Esophagus squamous epithelium (tissue), 5 donors: ENCODE measurements around the gene GGNBP2. TPM values are rescaled to one million over a fixed set of nuclear protein-coding genes. Genes with fewer than 3 reads are reported as not detected.

Experiments
- DNase-seq: peaks from one replicate; lab custom pipeline; 2025; lab: John Stamatoyannopoulos, UW
- H3K27ac ChIP-seq, 4 donors: fragments of 200-600 bp; sonication (generic); one replicate each; pipeline ENCODE4 v1.5.1; 2016 to 2019; ENCODE audit warnings: mild to moderate bottlenecking in 1 of 4
- H3K27me3 ChIP-seq, 4 donors: fragments of 200-600 bp; sonication (generic); 1 replicate in 3 of 4; 2 replicates in 1 of 4; pipeline versions ENCODE4 v1.5.1 to v1.6.0; 2017 to 2021; ENCODE audit warnings: antibody characterized with exemption in 1 of 4
- H3K36me3 ChIP-seq, 3 donors: fragments of 200-600 bp; sonication (generic); one replicate each; pipeline ENCODE4 v1.5.1; 2016 to 2019
- H3K4me1 ChIP-seq, 3 donors: fragments of 200-600 bp; sonication (generic); one replicate each; pipeline ENCODE4 v1.5.1; 2017 to 2019
- H3K4me3 ChIP-seq, 4 donors: fragments of 200-600 bp; sonication (generic); 1 replicate in 3 of 4; 2 replicates in 1 of 4; pipeline ENCODE4 v1.5.1; 2016 to 2019; ENCODE audit warnings: mild to moderate bottlenecking in 2 of 4, moderate library complexity in 1 of 4
- H3K9me3 ChIP-seq, 3 donors: fragments of 200-600 bp; sonication (generic); one replicate each; pipeline ENCODE4 v1.5.1; 2016 to 2019
- CTCF ChIP-seq, 6 experiments: fragments of 450-650 bp in 4 of 6; fragments of 200-600 bp in 2 of 6; sonication (generic) in 2 of 6; IDR thresholded peaks; one replicate each; pipeline ENCODE4 v1.5.1; 2016 to 2019; ENCODE audit warnings: antibody characterized with exemption in 6 of 6, mild to moderate bottlenecking in 4 of 6, moderate library complexity in 4 of 6
- POLR2A ChIP-seq, 4 donors: fragments of 450-650 bp; IDR thresholded peaks; one replicate each; pipeline ENCODE4 v1.6.1; 2017; ENCODE audit warnings: antibody characterized with exemption in 4 of 4, mild to moderate bottlenecking in 4 of 4, moderate library complexity in 3 of 4
- WGBS, 2 donors: methylation state at CpG; one replicate each; pipeline ENCODE4 v1.1.5; 2018; 5-methylcytosine and 5-hydroxymethylcytosine counted together
- intact Hi-C: fragments of 100-400 bp; cut with DNase I; formaldehyde crosslinking; loops from one replicate; pipeline ENCODE4 v1.15.0; 2022
- total RNA-seq, 4 donors: library from RNA; depleted of rRNA; stranded (reverse); fragments of >200 nt; gene quantifications; one replicate each; pipeline ENCODE4 v1.1.0, GENCODE V29; 2016
- donor health status: DM: yes; HTN: yes; CAD: no.

GGNBP2 gene
- total RNA-seq, 4 donors from 2014 or later: 32.8 to 59.3 (median 46.3) TPM

GRCh38 chr17:36498560-36499300 lies 46.0 kb upstream of the GGNBP2 start:
- no peak for TF ChIP-seq POLR2A (IDR thresholded peaks at IDR 0.05)
- TF ChIP-seq CTCF (IDR thresholded peaks at IDR 0.05): no peak
- Histone ChIP-seq H3K27me3 (no peaks in the 10 kb centered on the region), H3K27ac (no peak overlapping the region), H3K9me3 (no peaks in the 10 kb centered on the region), H3K4me3 (no peak overlapping the region), H3K4me1 (no peaks in the 10 kb centered on the region), H3K36me3 (peaks cover 9 to 99% (median 34%) of the 10 kb centered on the region in 3 donors)
- WGBS, 2 donors: 80 to 83% methylated on average over 6 to 7 of the region's 7 CpGs
- DNase-seq: no peak
- intact Hi-C loops: no loop called here

- Histone ChIP-seq H3K27ac (no peak overlapping the region), H3K27me3 (no peaks in the 10 kb centered on the region), H3K9me3 (no peaks in the 10 kb centered on the region), H3K4me1 (no peaks in the 10 kb centered on the region), H3K4me3 (no peak overlapping the region), H3K36me3 (peaks cover 12 to 99% (median 37%) of the 10 kb centered on the region in 3 donors)
- 81 to 91% methylated on average over 9 of the region's 15 CpGs for WGBS, 2 donors
- TF ChIP-seq CTCF (IDR thresholded peaks at IDR 0.05) (no peak), POLR2A (IDR thresholded peaks at IDR 0.05) (no peak)
- no peak for DNase-seq
- intact Hi-C loops: no loop called here
These were observed 43.9 kb upstream of the GGNBP2 start for GRCh38 chr17:36500745-36501225.

GRCh38 chr17:36501351-36501750 lies 43.4 kb upstream of the GGNBP2 start:
- intact Hi-C loops: no loop called here
- DNase-seq: no peak
- no peak overlapping the region for H3K27ac ChIP-seq
- 92 to 93% methylated on average over 3 of the region's 3 CpGs for WGBS, 2 donors
- no peaks in the 10 kb centered on the region for H3K4me1 ChIP-seq
- H3K9me3 ChIP-seq: no peaks in the 10 kb centered on the region
- no peaks in the 10 kb centered on the region for H3K27me3 ChIP-seq
- H3K4me3 ChIP-seq: no peak overlapping the region
- H3K36me3 ChIP-seq: peaks cover 7 to 99% (median 34%) of the 10 kb centered on the region in 3 donors
- TF ChIP-seq CTCF (IDR thresholded peaks at IDR 0.05) (no peak), POLR2A (IDR thresholded peaks at IDR 0.05) (no peak)

- H3K9me3 ChIP-seq: no peaks in the 10 kb centered on the region
- DNase-seq: no peak
- H3K4me3 ChIP-seq: no peak overlapping the region
- H3K27me3 ChIP-seq: no peaks in the 10 kb centered on the region
- H3K4me1 ChIP-seq: no peaks in the 10 kb centered on the region
- WGBS, 2 donors: 95 to 98% methylated on average over 6 of the region's 6 CpGs
- peaks cover 9 to 99% (median 36%) of the 10 kb centered on the region in 3 donors for H3K36me3 ChIP-seq
- no peak overlapping the region for H3K27ac ChIP-seq
- TF ChIP-seq CTCF (IDR thresholded peaks at IDR 0.05): no peak
- no peak for TF ChIP-seq POLR2A (IDR thresholded peaks at IDR 0.05)
- intact Hi-C loops: no loop called here
These were observed 42.8 kb upstream of the GGNBP2 start for GRCh38 chr17:36501963-36502362.

GRCh38 chr17:36503456-36504155 lies 41.1 kb upstream of the GGNBP2 start:
- Histone ChIP-seq H3K4me3 (no peak overlapping the region), H3K9me3 (no peaks in the 10 kb centered on the region), H3K36me3 (peaks cover 9 to 99% (median 33%) of the 10 kb centered on the region in 3 donors), H3K27ac (no peak overlapping the region), H3K27me3 (no peaks in the 10 kb centered on the region), H3K4me1 (no peaks in the 10 kb centered on the region)
- no peak for TF ChIP-seq POLR2A (IDR thresholded peaks at IDR 0.05)
- no peak for TF ChIP-seq CTCF (IDR thresholded peaks at IDR 0.05)
- WGBS, 2 donors: 85 to 93% methylated on average over 4 to 6 of the region's 7 CpGs
- intact Hi-C loops: no loop called here
- DNase-seq: no peak
